Measurements from ENCODE around the gene ROR1. TPM values are rescaled to one million over a fixed set of nuclear protein-coding genes. Genes with fewer than 3 reads are reported as not detected.

The ROR1 gene
- total and polyA plus RNA-seq, 2 of the 13 experiments (the other 11 are each of a cell fraction or from before 2014, with no cell fraction given): 0.58 to 2.3 TPM

GRCh38 chr1:64093941-64094340 lies 320.1 kb downstream of the ROR1 start:
- CTCF ChIA-PET (ENCODE audit: low intra/inter-chr PET ratio, low total read pairs): no interaction called here
- H2AFZ ChIP-seq (ENCODE audit: low read length): no peak overlapping the region
- no peak overlapping the region for H3K4me2 ChIP-seq (ENCODE audit: low read depth, low read length)
- ATAC-seq (no peak), FAIRE-seq (no peak), DNase-seq (ENCODE audit: low spot score) (no peak)
- in situ Hi-C loops (cut with HindIII; ENCODE audit: extremely low pct_ligation_motif_present, low pct_unique_long_range_greater_than_20kb) (no loop called here), intact Hi-C loops (cut with micrococcal nuclease; ENCODE audit: unreplicated experiment) (no loop called here)
- H3K27ac ChIP-seq (ENCODE audit: extremely low read length, insufficient read depth, low read length): no peak overlapping the region
- H3K27me3 ChIP-seq (ENCODE audit: control insufficient read depth in 1 of 2, insufficient read depth in 2 of 2, low read length in 2 of 2): no peaks in the 10 kb centered on the region
- no peaks in the 10 kb centered on the region for H3K4me1 ChIP-seq (ENCODE audit: insufficient read depth, low read length)
- H3K9ac ChIP-seq (ENCODE audit: insufficient read depth, low read depth, low read length): no peak overlapping the region
- no peaks in the 10 kb centered on the region for H4K20me1 ChIP-seq (ENCODE audit: insufficient read depth, low read length)
- no peaks in the 10 kb centered on the region for H3K79me2 ChIP-seq (ENCODE audit: insufficient read depth, low read length)
- no peaks in the 10 kb centered on the region for H3K9me3 ChIP-seq (ENCODE audit: low read length)
- no peaks in the 10 kb centered on the region for H3K36me3 ChIP-seq (replicated peaks in 1 of 2; ENCODE audit: control insufficient read depth in 1 of 2, insufficient read depth in 2 of 2, low read length in 2 of 2)
- POLR2A ChIA-PET: no interaction called here
- BruUV-seq (replicated peaks): no TSS peak
- H3K4me3 ChIP-seq (replicated peaks in 1 of 3; ENCODE audit: insufficient read depth in 1 of 3, low read depth in 2 of 3, low read length in 3 of 3): no peak overlapping the region
- TF ChIP-seq CBFB (CRISPR knock-in tag; IDR thresholded peaks at IDR 0.05): no peak
- TF ChIP-seq SCMH1 (CRISPR knock-in tag; IDR thresholded peaks at IDR 0.05; ENCODE audit: borderline replicate concordance): no peak
- TF ChIP-seq FOXA3 (CRISPR knock-in tag; IDR thresholded peaks at IDR 0.05): no peak
- no peak for TF ChIP-seq LBX2 (CRISPR knock-in tag; IDR thresholded peaks at IDR 0.05; ENCODE audit: borderline replicate concordance)
- no peak for TF ChIP-seq ATF4 (CRISPR knock-in tag; IDR thresholded peaks at IDR 0.05)
- TF ChIP-seq, protein P1, sequence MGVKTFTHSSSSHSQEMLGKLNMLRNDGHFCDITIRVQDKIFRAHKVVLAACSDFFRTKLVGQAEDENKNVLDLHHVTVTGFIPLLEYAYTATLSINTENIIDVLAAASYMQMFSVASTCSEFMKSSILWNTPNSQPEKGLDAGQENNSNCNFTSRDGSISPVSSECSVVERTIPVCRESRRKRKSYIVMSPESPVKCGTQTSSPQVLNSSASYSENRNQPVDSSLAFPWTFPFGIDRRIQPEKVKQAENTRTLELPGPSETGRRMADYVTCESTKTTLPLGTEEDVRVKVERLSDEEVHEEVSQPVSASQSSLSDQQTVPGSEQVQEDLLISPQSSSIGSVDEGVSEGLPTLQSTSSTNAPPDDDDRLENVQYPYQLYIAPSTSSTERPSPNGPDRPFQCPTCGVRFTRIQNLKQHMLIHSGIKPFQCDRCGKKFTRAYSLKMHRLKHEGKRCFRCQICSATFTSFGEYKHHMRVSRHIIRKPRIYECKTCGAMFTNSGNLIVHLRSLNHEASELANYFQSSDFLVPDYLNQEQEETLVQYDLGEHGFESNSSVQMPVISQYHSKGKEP (CRISPR knock-in tag; IDR thresholded peaks at IDR 0.05): no peak
- no peak for TF ChIP-seq RCOR2 (CRISPR knock-in tag; IDR thresholded peaks at IDR 0.05)
- TF ChIP-seq BRF2 (CRISPR knock-in tag; IDR thresholded peaks at IDR 0.05): no peak
- TF ChIP-seq POGZ (CRISPR knock-in tag; IDR thresholded peaks at IDR 0.05): no peak
- no peak for TF ChIP-seq GRHL1 (CRISPR knock-in tag; conservative IDR thresholded peaks at IDR 0.05)
- TF ChIP-seq ZNF768 (CRISPR knock-in tag; IDR thresholded peaks at IDR 0.05): no peak
- TF ChIP-seq, protein P2, sequence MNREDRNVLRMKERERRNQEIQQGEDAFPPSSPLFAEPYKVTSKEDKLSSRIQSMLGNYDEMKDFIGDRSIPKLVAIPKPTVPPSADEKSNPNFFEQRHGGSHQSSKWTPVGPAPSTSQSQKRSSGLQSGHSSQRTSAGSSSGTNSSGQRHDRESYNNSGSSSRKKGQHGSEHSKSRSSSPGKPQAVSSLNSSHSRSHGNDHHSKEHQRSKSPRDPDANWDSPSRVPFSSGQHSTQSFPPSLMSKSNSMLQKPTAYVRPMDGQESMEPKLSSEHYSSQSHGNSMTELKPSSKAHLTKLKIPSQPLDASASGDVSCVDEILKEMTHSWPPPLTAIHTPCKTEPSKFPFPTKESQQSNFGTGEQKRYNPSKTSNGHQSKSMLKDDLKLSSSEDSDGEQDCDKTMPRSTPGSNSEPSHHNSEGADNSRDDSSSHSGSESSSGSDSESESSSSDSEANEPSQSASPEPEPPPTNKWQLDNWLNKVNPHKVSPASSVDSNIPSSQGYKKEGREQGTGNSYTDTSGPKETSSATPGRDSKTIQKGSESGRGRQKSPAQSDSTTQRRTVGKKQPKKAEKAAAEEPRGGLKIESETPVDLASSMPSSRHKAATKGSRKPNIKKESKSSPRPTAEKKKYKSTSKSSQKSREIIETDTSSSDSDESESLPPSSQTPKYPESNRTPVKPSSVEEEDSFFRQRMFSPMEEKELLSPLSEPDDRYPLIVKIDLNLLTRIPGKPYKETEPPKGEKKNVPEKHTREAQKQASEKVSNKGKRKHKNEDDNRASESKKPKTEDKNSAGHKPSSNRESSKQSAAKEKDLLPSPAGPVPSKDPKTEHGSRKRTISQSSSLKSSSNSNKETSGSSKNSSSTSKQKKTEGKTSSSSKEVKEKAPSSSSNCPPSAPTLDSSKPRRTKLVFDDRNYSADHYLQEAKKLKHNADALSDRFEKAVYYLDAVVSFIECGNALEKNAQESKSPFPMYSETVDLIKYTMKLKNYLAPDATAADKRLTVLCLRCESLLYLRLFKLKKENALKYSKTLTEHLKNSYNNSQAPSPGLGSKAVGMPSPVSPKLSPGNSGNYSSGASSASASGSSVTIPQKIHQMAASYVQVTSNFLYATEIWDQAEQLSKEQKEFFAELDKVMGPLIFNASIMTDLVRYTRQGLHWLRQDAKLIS (CRISPR knock-in tag; IDR thresholded peaks at IDR 0.05): no peak
- no peak for TF ChIP-seq RFX5 (IDR thresholded peaks at IDR 0.05; ENCODE audit: low read depth, low read length)
- TF ChIP-seq SAFB2 (CRISPR knock-in tag; IDR thresholded peaks at IDR 0.05; ENCODE audit: borderline replicate concordance, low read depth): no peak
- no peak for TF ChIP-seq JUN (CRISPR knock-in tag; IDR thresholded peaks at IDR 0.05)
- TF ChIP-seq ZNF274 (CRISPR knock-in tag; IDR thresholded peaks at IDR 0.05): no peak

All from HepG2 (cell line).